RWPE2 (cell line): ENCODE results near the gene KIAA1958.

Experiments
- ATAC-seq: fragments of 200-7000 bp; cut with Tn5 transposase; 3 replicates; pipeline ENCODE4 v1.9.1; 2021; ENCODE audit warnings: low read depth
- DNase-seq: peaks from one replicate; pipeline ENCODE4 v3.0.0-alpha.2; 2020; ENCODE audit warnings: low spot score
- H3K27ac ChIP-seq: fragments of 450-650 bp; 2 replicates; pipeline ENCODE4 v1.5.1; 2017; ENCODE audit warnings: mild to moderate bottlenecking; ENCODE audit not compliant: poor library complexity, severe bottlenecking
- H3K27me3 ChIP-seq: fragments of 250-450 bp; sonication (Bioruptor Pico); 2 replicates; pipeline ENCODE4 v1.5.1; 2021; ENCODE audit warnings: mild to moderate bottlenecking, moderate library complexity; ENCODE audit not compliant: insufficient read depth, poor library complexity, severe bottlenecking
- H3K36me3 ChIP-seq: fragments of 250-450 bp; sonication (Bioruptor Pico); 2 replicates; pipeline ENCODE4 v1.5.1; 2020; ENCODE audit warnings: low read depth, mild to moderate bottlenecking, moderate library complexity
- H3K4me1 ChIP-seq: fragments of 250-450 bp; sonication (Bioruptor Pico); 2 replicates; pipeline ENCODE4 v1.5.1; 2021; ENCODE audit warnings: mild to moderate bottlenecking, moderate library complexity; ENCODE audit not compliant: insufficient read depth, poor library complexity, severe bottlenecking
- H3K4me3 ChIP-seq: fragments of 250-450 bp; sonication (Bioruptor Pico); 2 replicates; pipeline ENCODE4 v1.5.1; 2021; ENCODE audit warnings: mild to moderate bottlenecking, moderate library complexity; ENCODE audit not compliant: severe bottlenecking
- H3K9me3 ChIP-seq: fragments of 250-450 bp; sonication (Bioruptor Pico); 2 replicates; pipeline ENCODE4 v1.5.1; 2021; ENCODE audit warnings: mild to moderate bottlenecking, moderate library complexity; ENCODE audit not compliant: severe bottlenecking
- CTCF ChIP-seq: fragments of 450-650 bp; IDR thresholded peaks from one replicate; pipeline ENCODE4 v1.5.1; 2017; ENCODE audit warnings: mild to moderate bottlenecking, moderate library complexity; ENCODE audit not compliant: poor library complexity, severe bottlenecking

The KIAA1958 gene

GRCh38 chr9:112559629-112560413 is 73.2 kb downstream of the KIAA1958 start:
- no peak overlapping the region for H3K4me3 ChIP-seq
- H3K27me3 ChIP-seq, result no peaks in the 10 kb centered on the region
- DNase-seq (no peak), ATAC-seq (no peak)
- H3K9me3 ChIP-seq, result no peaks in the 10 kb centered on the region
- H3K36me3 ChIP-seq, result no peaks in the 10 kb centered on the region
- TF ChIP-seq CTCF, result no peak
- H3K4me1 ChIP-seq, result peaks cover 11% of the 10 kb centered on the region
- no peak overlapping the region for H3K27ac ChIP-seq

- Histone ChIP-seq H3K27me3 (no peaks in the 10 kb centered on the region), H3K36me3 (no peaks in the 10 kb centered on the region), H3K4me3 (no peak overlapping the region), H3K9me3 (no peaks in the 10 kb centered on the region), H3K4me1 (peaks cover 10% of the 10 kb centered on the region), H3K27ac (no peak overlapping the region)
- no peak for TF ChIP-seq CTCF
- ATAC-seq (no peak), DNase-seq (no peak)
These were observed 75.8 kb downstream of the KIAA1958 start for GRCh38 chr9:112562235-112562958.

- Histone ChIP-seq H3K27me3 (no peaks in the 10 kb centered on the region), H3K4me1 (no peaks in the 10 kb centered on the region), H3K9me3 (no peaks in the 10 kb centered on the region), H3K4me3 (no peak overlapping the region), H3K27ac (no peak overlapping the region), H3K36me3 (no peaks in the 10 kb centered on the region)
- ATAC-seq (no peak), DNase-seq (no peak)
- no peak for TF ChIP-seq CTCF
These were observed 82.6 kb downstream of the KIAA1958 start for GRCh38 chr9:112569186-112569585.

- H3K9me3 ChIP-seq, result no peaks in the 10 kb centered on the region
- no peaks in the 10 kb centered on the region for H3K4me1 ChIP-seq
- ATAC-seq (no peak), DNase-seq (no peak)
- H3K27me3 ChIP-seq, result no peaks in the 10 kb centered on the region
- H3K4me3 ChIP-seq, result no peak overlapping the region
- no peak overlapping the region for H3K27ac ChIP-seq
- no peaks in the 10 kb centered on the region for H3K36me3 ChIP-seq
- TF ChIP-seq CTCF, result no peak
These were observed 84.1 kb downstream of the KIAA1958 start for GRCh38 chr9:112570671-112571167.
